Fibroblast of pulmonary artery (primary cell): Measurements from ENCODE around the gene SELENOS.

ENCODE experiments used
- DNase-seq: peaks from one replicate; pipeline ENCODE4 v3.0.0-alpha.2; 2010; ENCODE audit warnings: low read depth
- H3K4me3 ChIP-seq: replicated peaks from 2 replicates; pipeline ENCODE4 v1.5.1; 2011; ENCODE audit warnings: low read depth, mild to moderate bottlenecking, control low read depth, low read length, moderate library complexity
- CTCF ChIP-seq: IDR thresholded peaks from 2 replicates; pipeline ENCODE4 v1.5.1; 2011; ENCODE audit warnings: mild to moderate bottlenecking, control low read depth, low read length, inconsistent platforms; ENCODE audit errors: missing control alignments

SELENOS gene

GRCh38 chr15:101242160-101242998 is 34.9 kb downstream of the SELENOS start:
- no peak overlapping the region for H3K4me3 ChIP-seq
- no peak for TF ChIP-seq CTCF
- peak; percentile 81 for DNase-seq

- H3K4me3 ChIP-seq, result no peak overlapping the region
- DNase-seq, result peak; percentile 85
- TF ChIP-seq CTCF, result no peak
Measured at GRCh38 chr15:101240358-101240757, 36.9 kb downstream of the SELENOS start.

GRCh38 chr15:101239724-101240136 is 37.6 kb downstream of the SELENOS start:
- no peak overlapping the region for H3K4me3 ChIP-seq
- no peak for TF ChIP-seq CTCF
- DNase-seq, result no peak

- TF ChIP-seq CTCF, result no peak
- DNase-seq, result no peak
- no peak overlapping the region for H3K4me3 ChIP-seq
Measured at GRCh38 chr15:101237251-101237650, 40.0 kb downstream of the SELENOS start.

GRCh38 chr15:101233651-101234280 is 43.5 kb downstream of the SELENOS start:
- no peak overlapping the region for H3K4me3 ChIP-seq
- TF ChIP-seq CTCF, result no peak
- no peak for DNase-seq

GRCh38 chr15:101232677-101233076 is 44.6 kb downstream of the SELENOS start:
- no peak overlapping the region for H3K4me3 ChIP-seq
- DNase-seq, result no peak
- no peak for TF ChIP-seq CTCF
